HepG2 (cell line): ENCODE results near the gene SNHG17.

ENCODE experiments used
- GABPA ChIP-seq, 2 experiments: IDR thresholded peaks; 2 replicates each; pipeline ENCODE4 v1.6.1; 2011 to 2016; ENCODE audit warnings: low read depth in 2 of 2, low read length in 1 of 2, missing biosample characterization in 1 of 2, missing genetic modification characterization in 1 of 2
- HIVEP1 ChIP-seq: sonication (generic); formaldehyde crosslinking; IDR thresholded peaks from 2 replicates; pipeline ENCODE4 v1.4.0; 2020; ENCODE audit warnings: mild to moderate bottlenecking, missing genetic modification reagents
- HNRNPUL1 ChIP-seq: fragments of 200-400 bp; formaldehyde crosslinking; IDR thresholded peaks from 2 replicates; pipeline ENCODE4 v1.6.1; 2017; ENCODE audit warnings: low read depth, mild to moderate bottlenecking, low read length, moderate library complexity
- IRF2 ChIP-seq: IDR thresholded peaks from 2 replicates; pipeline ENCODE4 v1.6.1; 2018; ENCODE audit warnings: missing genetic modification reagents, missing compliant biosample characterization
- NFE2L1 ChIP-seq: sonication (generic); formaldehyde crosslinking; IDR thresholded peaks from 2 replicates; pipeline ENCODE4 v1.4.0; 2020; ENCODE audit warnings: missing genetic modification reagents, mild to moderate bottlenecking, borderline replicate concordance
- ZNF10 ChIP-seq: sonication (generic); formaldehyde crosslinking; IDR thresholded peaks from 2 replicates; pipeline ENCODE4 v1.4.0; 2020; ENCODE audit warnings: mild to moderate bottlenecking, low read depth, missing genetic modification reagents, borderline replicate concordance
- ZNF460 ChIP-seq: sonication (generic); formaldehyde crosslinking; IDR thresholded peaks from 2 replicates; pipeline ENCODE4 v1.5.1; 2020; ENCODE audit warnings: missing genetic modification reagents, mild to moderate bottlenecking, borderline replicate concordance
- TF ChIP-seq, protein P1 (sequence below): sonication (generic); formaldehyde crosslinking; IDR thresholded peaks from 2 replicates; pipeline ENCODE4 v1.5.0; 2020; ENCODE audit warnings: mild to moderate bottlenecking, missing genetic modification reagents, moderate library complexity
- TF ChIP-seq, protein P2 (sequence below): sonication (generic); formaldehyde crosslinking; IDR thresholded peaks from 2 replicates; pipeline ENCODE4 v1.8.1; 2023; ENCODE audit warnings: missing genetic modification reagents, inconsistent platforms, borderline replicate concordance

- TF ChIP-seq ZNF10 (CRISPR knock-in tag) (no peak), HNRNPUL1 (no peak), HIVEP1 (CRISPR knock-in tag) (no peak), ZNF460 (CRISPR knock-in tag) (no peak), IRF2 (CRISPR knock-in tag) (no peak), GABPA (IDR thresholded peaks at IDR 0.05; ENCODE audit: low read depth, low read length) (no peak), GABPA (CRISPR knock-in tag; IDR thresholded peaks at IDR 0.05; ENCODE audit: low read depth) (no peak), NFE2L1 (CRISPR knock-in tag) (no peak)
- TF ChIP-seq, protein P1, sequence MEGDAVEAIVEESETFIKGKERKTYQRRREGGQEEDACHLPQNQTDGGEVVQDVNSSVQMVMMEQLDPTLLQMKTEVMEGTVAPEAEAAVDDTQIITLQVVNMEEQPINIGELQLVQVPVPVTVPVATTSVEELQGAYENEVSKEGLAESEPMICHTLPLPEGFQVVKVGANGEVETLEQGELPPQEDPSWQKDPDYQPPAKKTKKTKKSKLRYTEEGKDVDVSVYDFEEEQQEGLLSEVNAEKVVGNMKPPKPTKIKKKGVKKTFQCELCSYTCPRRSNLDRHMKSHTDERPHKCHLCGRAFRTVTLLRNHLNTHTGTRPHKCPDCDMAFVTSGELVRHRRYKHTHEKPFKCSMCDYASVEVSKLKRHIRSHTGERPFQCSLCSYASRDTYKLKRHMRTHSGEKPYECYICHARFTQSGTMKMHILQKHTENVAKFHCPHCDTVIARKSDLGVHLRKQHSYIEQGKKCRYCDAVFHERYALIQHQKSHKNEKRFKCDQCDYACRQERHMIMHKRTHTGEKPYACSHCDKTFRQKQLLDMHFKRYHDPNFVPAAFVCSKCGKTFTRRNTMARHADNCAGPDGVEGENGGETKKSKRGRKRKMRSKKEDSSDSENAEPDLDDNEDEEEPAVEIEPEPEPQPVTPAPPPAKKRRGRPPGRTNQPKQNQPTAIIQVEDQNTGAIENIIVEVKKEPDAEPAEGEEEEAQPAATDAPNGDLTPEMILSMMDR (CRISPR knock-in tag), result no peak
- TF ChIP-seq, protein P2, sequence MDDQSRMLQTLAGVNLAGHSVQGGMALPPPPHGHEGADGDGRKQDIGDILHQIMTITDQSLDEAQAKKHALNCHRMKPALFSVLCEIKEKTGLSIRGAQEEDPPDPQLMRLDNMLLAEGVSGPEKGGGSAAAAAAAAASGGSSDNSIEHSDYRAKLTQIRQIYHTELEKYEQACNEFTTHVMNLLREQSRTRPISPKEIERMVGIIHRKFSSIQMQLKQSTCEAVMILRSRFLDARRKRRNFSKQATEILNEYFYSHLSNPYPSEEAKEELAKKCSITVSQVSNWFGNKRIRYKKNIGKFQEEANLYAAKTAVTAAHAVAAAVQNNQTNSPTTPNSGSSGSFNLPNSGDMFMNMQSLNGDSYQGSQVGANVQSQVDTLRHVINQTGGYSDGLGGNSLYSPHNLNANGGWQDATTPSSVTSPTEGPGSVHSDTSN (CRISPR knock-in tag), result no peak
Measured at GRCh38 chr20:38424401-38424800, 10.7 kb downstream of the SNHG17 start.
